ENCODE measurements around the gene KCNJ1.

DNA sequence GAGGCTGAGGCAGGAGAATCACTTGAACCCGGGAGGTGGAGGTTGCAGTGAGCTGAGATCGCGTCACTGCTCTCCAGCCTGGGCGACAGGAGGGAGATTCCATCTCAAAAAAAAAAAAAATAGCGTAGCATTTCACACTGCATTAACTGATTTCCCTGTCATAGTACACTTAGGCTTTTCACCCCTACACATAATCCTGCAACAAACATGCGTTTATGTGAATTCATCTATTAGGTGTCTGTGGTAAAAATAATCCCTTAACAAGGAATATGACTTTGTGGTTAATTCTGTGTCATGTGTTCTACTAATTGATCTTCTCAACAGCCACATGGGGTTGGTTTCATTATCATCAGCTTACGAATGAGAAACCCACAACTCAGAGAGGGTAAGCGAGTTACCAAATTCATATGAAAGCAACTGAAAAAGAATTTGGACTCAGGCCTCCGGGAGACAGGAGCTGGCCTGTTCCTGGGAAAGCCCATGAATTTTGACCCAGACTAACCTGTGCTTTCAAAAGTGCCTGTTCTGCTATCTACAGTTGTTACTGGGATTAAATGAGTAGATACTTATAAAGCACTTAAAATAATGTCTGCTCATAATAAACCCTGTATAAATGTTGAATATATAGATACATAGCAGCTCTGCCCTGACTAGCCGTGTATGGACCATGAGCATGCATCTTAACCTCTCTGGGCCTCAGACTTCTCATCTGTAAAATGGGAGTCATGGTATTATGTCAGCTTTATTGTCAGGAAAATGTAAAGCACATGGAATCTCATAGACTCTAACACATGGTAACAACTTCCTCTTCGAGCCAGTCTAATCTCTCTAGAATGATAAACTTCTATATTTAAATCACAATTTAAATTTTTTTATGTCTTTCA is 36.6 kb downstream of the KCNJ1 start:
- TF ChIP-seq, protein P1, sequence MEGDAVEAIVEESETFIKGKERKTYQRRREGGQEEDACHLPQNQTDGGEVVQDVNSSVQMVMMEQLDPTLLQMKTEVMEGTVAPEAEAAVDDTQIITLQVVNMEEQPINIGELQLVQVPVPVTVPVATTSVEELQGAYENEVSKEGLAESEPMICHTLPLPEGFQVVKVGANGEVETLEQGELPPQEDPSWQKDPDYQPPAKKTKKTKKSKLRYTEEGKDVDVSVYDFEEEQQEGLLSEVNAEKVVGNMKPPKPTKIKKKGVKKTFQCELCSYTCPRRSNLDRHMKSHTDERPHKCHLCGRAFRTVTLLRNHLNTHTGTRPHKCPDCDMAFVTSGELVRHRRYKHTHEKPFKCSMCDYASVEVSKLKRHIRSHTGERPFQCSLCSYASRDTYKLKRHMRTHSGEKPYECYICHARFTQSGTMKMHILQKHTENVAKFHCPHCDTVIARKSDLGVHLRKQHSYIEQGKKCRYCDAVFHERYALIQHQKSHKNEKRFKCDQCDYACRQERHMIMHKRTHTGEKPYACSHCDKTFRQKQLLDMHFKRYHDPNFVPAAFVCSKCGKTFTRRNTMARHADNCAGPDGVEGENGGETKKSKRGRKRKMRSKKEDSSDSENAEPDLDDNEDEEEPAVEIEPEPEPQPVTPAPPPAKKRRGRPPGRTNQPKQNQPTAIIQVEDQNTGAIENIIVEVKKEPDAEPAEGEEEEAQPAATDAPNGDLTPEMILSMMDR (IDR thresholded peaks at IDR 0.05) = no peak
- no peak for TF ChIP-seq POLR2A (IDR thresholded peaks at IDR 0.05)
